Adrenal gland (tissue), 5 donors: ENCODE results near the gene FAM20A.

ENCODE experiments used
- CTCF ChIP-seq, 6 experiments: fragments of 450-650 bp in 4 of 6; fragments of 200-600 bp in 2 of 6; sonication (generic) in 1 of 6; IDR thresholded peaks; 1 replicate in 5 of 6; 2 replicates in 1 of 6; pipeline versions ENCODE4 v1.5.1 to v1.8.0; 2016 to 2021; ENCODE audit warnings: antibody characterized with exemption in 6 of 6, mild to moderate bottlenecking in 2 of 6, moderate library complexity in 1 of 6
- POLR2A ChIP-seq, 2 donors: fragments of 450-650 bp; IDR thresholded peaks; one replicate each; pipeline ENCODE4 v1.6.1; 2017; ENCODE audit warnings: antibody characterized with exemption in 2 of 2, mild to moderate bottlenecking in 2 of 2, moderate library complexity in 1 of 2
- donor health status: DM: no; HTN: no; CAD: no.

GRCh38 chr17:68535922-68536321, 65.2 kb downstream of the FAM20A start:
- TF ChIP-seq CTCF (IDR thresholded peaks at IDR 0.05) (no peak), POLR2A (IDR thresholded peaks at IDR 0.05) (no peak)
